HEK293 (cell line): ENCODE data around the gene TMCO1.

ENCODE experiments used
- CTCF ChIA-PET: fragments of 350-600 bp; formaldehyde crosslinking; extraction: SDS; loops from one replicate; lab custom pipeline; 2021; ENCODE audit warnings: antibody characterized with exemption; lab: Yijun Ruan, JAX
- POLR2A ChIA-PET: fragments of 300-600 bp; formaldehyde crosslinking; extraction: SDS; loops from one replicate; lab custom pipeline; 2020; ENCODE audit warnings: antibody characterized with exemption, inconsistent platforms; lab: Yijun Ruan, JAX
- H3K27ac ChIP-seq: fragments of 200-500 bp; sonication (Bioruptor generic); 2 replicates; pipeline ENCODE4 v1.5.1; 2014; ENCODE audit warnings: low read depth, low read length, control low read depth, inconsistent platforms; ENCODE audit errors: extremely low read depth
- H3K36me3 ChIP-seq, 2 experiments: fragments of 200-500 bp in 1 of 2; sonication (Bioruptor generic) in 1 of 2; 1 replicate in 1 of 2; 2 replicates in 1 of 2; pipeline ENCODE4 v1.5.1; 2014 to 2017; ENCODE audit warnings: inconsistent platforms in 2 of 2, low read length in 2 of 2; ENCODE audit not compliant: control insufficient read depth in 2 of 2, insufficient read depth in 1 of 2
- H3K4me1 ChIP-seq: fragments of 200-500 bp; sonication (Bioruptor generic); 2 replicates; pipeline ENCODE4 v1.5.1; 2014; ENCODE audit warnings: mild to moderate bottlenecking, low read length, inconsistent platforms; ENCODE audit not compliant: control insufficient read depth, insufficient read depth
- H3K4me3 ChIP-seq: 2 replicates; pipeline ENCODE4 v1.5.1; 2011; ENCODE audit warnings: low read depth, mild to moderate bottlenecking, control low read depth, low read length, moderate library complexity
- H3K9me3 ChIP-seq: fragments of 200-500 bp; sonication (Bioruptor generic); 2 replicates; pipeline ENCODE4 v1.5.1; 2014; ENCODE audit warnings: low read depth, low read length, inconsistent platforms; ENCODE audit not compliant: control insufficient read depth, insufficient read depth
- BCL11A ChIP-seq: fragments of 450-650 bp; formaldehyde crosslinking; IDR thresholded peaks from 2 replicates; pipeline ENCODE4 v1.5.1; 2016; ENCODE audit warnings: low read depth, missing biosample characterization, missing genetic modification characterization
- BCL6B ChIP-seq: fragments of 450-650 bp; formaldehyde crosslinking; IDR thresholded peaks from 2 replicates; pipeline ENCODE4 v1.5.1; 2017; ENCODE audit warnings: missing biosample characterization, missing genetic modification characterization
- GLI4 ChIP-seq: fragments of 450-650 bp; formaldehyde crosslinking; IDR thresholded peaks from 2 replicates; pipeline ENCODE4 v1.5.1; 2016; ENCODE audit warnings: missing biosample characterization, missing genetic modification characterization
- HOXA7 ChIP-seq: sonication (generic); formaldehyde crosslinking; IDR thresholded peaks from 2 replicates; pipeline ENCODE4 v1.8.1; 2022; ENCODE audit warnings: missing genetic modification reagents, borderline replicate concordance
- KLF8 ChIP-seq: fragments of 450-650 bp; formaldehyde crosslinking; IDR thresholded peaks from 2 replicates; pipeline ENCODE4 v1.5.1; 2016; ENCODE audit warnings: missing biosample characterization, missing genetic modification characterization
- TCF7L2 ChIP-seq: IDR thresholded peaks from 2 replicates; pipeline ENCODE4 v1.6.1; 2011; ENCODE audit warnings: low read depth, mild to moderate bottlenecking, inconsistent platforms, low read length, moderate library complexity, borderline replicate concordance
- ZBTB8A ChIP-seq: fragments of 450-650 bp; formaldehyde crosslinking; IDR thresholded peaks from 2 replicates; pipeline ENCODE4 v1.5.1; 2016; ENCODE audit warnings: missing biosample characterization, missing genetic modification characterization
- ZNF132 ChIP-seq: fragments of 450-650 bp; formaldehyde crosslinking; IDR thresholded peaks from 2 replicates; pipeline ENCODE4 v1.5.1; 2017; ENCODE audit warnings: missing biosample characterization, missing genetic modification characterization, borderline replicate concordance
- ZNF133 ChIP-seq: fragments of 450-650 bp; formaldehyde crosslinking; IDR thresholded peaks from 2 replicates; pipeline ENCODE4 v1.5.1; 2016; ENCODE audit warnings: missing biosample characterization, missing genetic modification characterization
- ZNF140 ChIP-seq: fragments of 450-650 bp; formaldehyde crosslinking; IDR thresholded peaks from 2 replicates; pipeline ENCODE4 v1.5.1; 2016; ENCODE audit warnings: missing biosample characterization, missing genetic modification characterization
- ZNF174 ChIP-seq: fragments of 450-650 bp; formaldehyde crosslinking; IDR thresholded peaks from 2 replicates; pipeline ENCODE4 v1.5.0; 2017; ENCODE audit warnings: missing biosample characterization, mild to moderate bottlenecking, missing genetic modification characterization
- ZNF24 ChIP-seq: fragments of 450-650 bp; formaldehyde crosslinking; IDR thresholded peaks from 2 replicates; pipeline ENCODE4 v1.5.1; 2016; ENCODE audit warnings: missing biosample characterization, missing genetic modification characterization
- ZNF248 ChIP-seq: fragments of 450-650 bp; formaldehyde crosslinking; IDR thresholded peaks from 2 replicates; pipeline ENCODE4 v1.5.1; 2017; ENCODE audit warnings: missing biosample characterization, missing genetic modification characterization
- ZNF292 ChIP-seq: fragments of 450-650 bp; formaldehyde crosslinking; IDR thresholded peaks from 2 replicates; pipeline ENCODE4 v1.5.1; 2016; ENCODE audit warnings: low read depth, missing biosample characterization, missing genetic modification characterization, borderline replicate concordance
- ZNF311 ChIP-seq: fragments of 450-650 bp; formaldehyde crosslinking; IDR thresholded peaks from 2 replicates; pipeline ENCODE4 v1.5.1; 2017; ENCODE audit warnings: missing biosample characterization, missing genetic modification characterization, borderline replicate concordance
- ZNF335 ChIP-seq: fragments of 450-650 bp; formaldehyde crosslinking; conservative IDR thresholded peaks from 2 replicates; pipeline ENCODE4 v1.5.1; 2016; ENCODE audit warnings: missing biosample characterization, missing genetic modification characterization
- ZNF362 ChIP-seq: fragments of 450-650 bp; formaldehyde crosslinking; IDR thresholded peaks from 2 replicates; pipeline ENCODE4 v1.5.1; 2016; ENCODE audit warnings: missing biosample characterization, missing genetic modification characterization
- ZNF548 ChIP-seq: fragments of 450-650 bp; formaldehyde crosslinking; IDR thresholded peaks from 2 replicates; pipeline ENCODE4 v1.5.1; 2016; ENCODE audit warnings: missing biosample characterization, missing genetic modification characterization
- ZNF580 ChIP-seq: fragments of 450-650 bp; formaldehyde crosslinking; IDR thresholded peaks from 2 replicates; pipeline ENCODE4 v1.5.1; 2016; ENCODE audit warnings: missing biosample characterization, missing genetic modification characterization
- ZNF621 ChIP-seq: fragments of 450-650 bp; formaldehyde crosslinking; IDR thresholded peaks from 2 replicates; pipeline ENCODE4 v1.5.1; 2017; ENCODE audit warnings: missing biosample characterization, missing genetic modification characterization
- ZNF626 ChIP-seq: fragments of 450-650 bp; sonication (Bioruptor Pico); formaldehyde crosslinking; IDR thresholded peaks from 2 replicates; pipeline ENCODE4 v1.5.1; 2018; ENCODE audit warnings: missing biosample characterization, missing genetic modification characterization, inconsistent platforms
- ZNF791 ChIP-seq: fragments of 450-650 bp; formaldehyde crosslinking; IDR thresholded peaks from 2 replicates; pipeline ENCODE4 v1.5.1; 2016; ENCODE audit warnings: missing biosample characterization, missing genetic modification characterization
- ZNF792 ChIP-seq: fragments of 450-650 bp; formaldehyde crosslinking; IDR thresholded peaks from 2 replicates; pipeline ENCODE4 v1.5.1; 2016; ENCODE audit warnings: missing biosample characterization, missing genetic modification characterization
- ZXDB ChIP-seq: fragments of 450-650 bp; formaldehyde crosslinking; IDR thresholded peaks from 2 replicates; pipeline ENCODE4 v1.5.1; 2016; ENCODE audit warnings: missing biosample characterization, missing genetic modification characterization
- TF ChIP-seq, protein P1 (sequence below): fragments of 450-650 bp; formaldehyde crosslinking; IDR thresholded peaks from 2 replicates; pipeline ENCODE4 v1.5.1; 2016; ENCODE audit warnings: missing biosample characterization, missing genetic modification characterization
- TF ChIP-seq, protein P2 (sequence below): fragments of 450-650 bp; formaldehyde crosslinking; IDR thresholded peaks from 2 replicates; pipeline ENCODE4 v1.5.0; 2017; ENCODE audit warnings: missing biosample characterization, missing genetic modification characterization, borderline replicate concordance
- TF ChIP-seq, protein P3 (sequence below): fragments of 450-650 bp; formaldehyde crosslinking; IDR thresholded peaks from 2 replicates; pipeline ENCODE4 v1.5.1; 2017; ENCODE audit warnings: missing biosample characterization, mild to moderate bottlenecking, missing genetic modification characterization, moderate library complexity
- TF ChIP-seq, protein P4 (sequence below): fragments of 450-650 bp; formaldehyde crosslinking; IDR thresholded peaks from 2 replicates; pipeline ENCODE4; 2016; ENCODE audit warnings: missing biosample characterization, missing genetic modification characterization

The TMCO1 gene

GRCh38 chr1:165695031-165695430, 73.6 kb downstream of the TMCO1 start:
- H3K4me3 ChIP-seq = no peak overlapping the region
- TF ChIP-seq GLI4 (tag by site-specific recombination) (no peak), ZNF248 (no peak), ZNF174 (no peak), ZNF791 (tag by site-specific recombination) (no peak), ZBTB8A (no peak), ZNF311 (tag by site-specific recombination) (no peak), ZNF626 (tag by site-specific recombination) (no peak), ZNF140 (no peak), ZXDB (tag by site-specific recombination) (no peak), ZNF133 (no peak), ZNF621 (tag by site-specific recombination) (no peak)
- TF ChIP-seq, protein P1, sequence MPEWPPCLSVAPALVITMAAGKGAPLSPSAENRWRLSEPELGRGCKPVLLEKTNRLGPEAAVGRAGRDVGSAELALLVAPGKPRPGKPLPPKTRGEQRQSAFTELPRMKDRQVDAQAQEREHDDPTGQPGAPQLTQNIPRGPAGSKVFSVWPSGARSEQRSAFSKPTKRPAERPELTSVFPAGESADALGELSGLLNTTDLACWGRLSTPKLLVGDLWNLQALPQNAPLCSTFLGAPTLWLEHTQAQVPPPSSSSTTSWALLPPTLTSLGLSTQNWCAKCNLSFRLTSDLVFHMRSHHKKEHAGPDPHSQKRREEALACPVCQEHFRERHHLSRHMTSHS (tag by site-specific recombination) = no peak
- TF ChIP-seq, protein P2, sequence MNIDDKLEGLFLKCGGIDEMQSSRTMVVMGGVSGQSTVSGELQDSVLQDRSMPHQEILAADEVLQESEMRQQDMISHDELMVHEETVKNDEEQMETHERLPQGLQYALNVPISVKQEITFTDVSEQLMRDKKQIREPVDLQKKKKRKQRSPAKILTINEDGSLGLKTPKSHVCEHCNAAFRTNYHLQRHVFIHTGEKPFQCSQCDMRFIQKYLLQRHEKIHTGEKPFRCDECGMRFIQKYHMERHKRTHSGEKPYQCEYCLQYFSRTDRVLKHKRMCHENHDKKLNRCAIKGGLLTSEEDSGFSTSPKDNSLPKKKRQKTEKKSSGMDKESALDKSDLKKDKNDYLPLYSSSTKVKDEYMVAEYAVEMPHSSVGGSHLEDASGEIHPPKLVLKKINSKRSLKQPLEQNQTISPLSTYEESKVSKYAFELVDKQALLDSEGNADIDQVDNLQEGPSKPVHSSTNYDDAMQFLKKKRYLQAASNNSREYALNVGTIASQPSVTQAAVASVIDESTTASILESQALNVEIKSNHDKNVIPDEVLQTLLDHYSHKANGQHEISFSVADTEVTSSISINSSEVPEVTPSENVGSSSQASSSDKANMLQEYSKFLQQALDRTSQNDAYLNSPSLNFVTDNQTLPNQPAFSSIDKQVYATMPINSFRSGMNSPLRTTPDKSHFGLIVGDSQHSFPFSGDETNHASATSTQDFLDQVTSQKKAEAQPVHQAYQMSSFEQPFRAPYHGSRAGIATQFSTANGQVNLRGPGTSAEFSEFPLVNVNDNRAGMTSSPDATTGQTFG (tag by site-specific recombination) = no peak
- no peaks in the 10 kb centered on the region for H3K9me3 ChIP-seq
- peaks cover 6 to 18% of the 10 kb centered on the region in 2 experiments; a peak in 2 of 3 replicates for H3K36me3 ChIP-seq
- CTCF ChIA-PET = interaction anchor here (0.7 kb wide), 1 partner anchor 8 kb away, joined by 11 read pairs; no protein-coding TSS in a partner anchor
- POLR2A ChIA-PET = interaction anchor here (0.7 kb wide), 1 partner anchor 254 kb away, joined by 3 read pairs; no protein-coding TSS in a partner anchor
- H3K4me1 ChIP-seq = peaks cover 5% of the 10 kb centered on the region; the same call in 1 of the 2 replicates
- H3K27ac ChIP-seq = no peak overlapping the region

- no peak overlapping the region for H3K27ac ChIP-seq
- peaks cover 19 to 53% of the 10 kb centered on the region in 2 experiments; a peak in 2 of 3 replicates for H3K36me3 ChIP-seq
- no peaks in the 10 kb centered on the region for H3K4me1 ChIP-seq
- H3K4me3 ChIP-seq = no peak overlapping the region
- ChIA-PET CTCF (interaction anchor here (0.7 kb wide), 2 partner anchors 9 to 42 kb away, joined by 3 read pairs; no protein-coding TSS in a partner anchor), POLR2A (interaction anchor here (1.7 kb wide), 1 partner anchor 10 kb away, joined by 4 read pairs; the partner anchor contains the start of gene ALDH9A1)
- H3K9me3 ChIP-seq = no peaks in the 10 kb centered on the region
- TF ChIP-seq ZNF580 = no peak
- no peak for TF ChIP-seq ZNF621 (tag by site-specific recombination)
- no peak for TF ChIP-seq ZNF362 (tag by site-specific recombination)
- no peak for TF ChIP-seq ZNF132 (tag by site-specific recombination)
- TF ChIP-seq ZNF292 (tag by site-specific recombination) = no peak
- TF ChIP-seq ZNF335 (tag by site-specific recombination) = no peak
- TF ChIP-seq BCL11A (tag by site-specific recombination) = no peak
- TF ChIP-seq, protein P3, sequence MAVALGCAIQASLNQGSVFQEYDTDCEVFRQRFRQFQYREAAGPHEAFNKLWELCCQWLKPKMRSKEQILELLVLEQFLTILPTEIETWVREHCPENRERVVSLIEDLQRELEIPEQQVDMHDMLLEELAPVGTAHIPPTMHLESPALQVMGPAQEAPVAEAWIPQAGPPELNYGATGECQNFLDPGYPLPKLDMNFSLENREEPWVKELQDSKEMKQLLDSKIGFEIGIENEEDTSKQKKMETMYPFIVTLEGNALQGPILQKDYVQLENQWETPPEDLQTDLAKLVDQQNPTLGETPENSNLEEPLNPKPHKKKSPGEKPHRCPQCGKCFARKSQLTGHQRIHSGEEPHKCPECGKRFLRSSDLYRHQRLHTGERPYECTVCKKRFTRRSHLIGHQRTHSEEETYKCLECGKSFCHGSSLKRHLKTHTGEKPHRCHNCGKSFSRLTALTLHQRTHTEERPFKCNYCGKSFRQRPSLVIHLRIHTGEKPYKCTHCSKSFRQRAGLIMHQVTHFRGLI = no peak
- TF ChIP-seq ZNF792 (tag by site-specific recombination) = no peak
- TF ChIP-seq ZNF548 (tag by site-specific recombination) = no peak
- TF ChIP-seq BCL6B (tag by site-specific recombination) = no peak
- no peak for TF ChIP-seq ZNF24 (tag by site-specific recombination)
- no peak for TF ChIP-seq HOXA7 (CRISPR knock-in tag)
- no peak for TF ChIP-seq KLF8
- TF ChIP-seq, protein P4, sequence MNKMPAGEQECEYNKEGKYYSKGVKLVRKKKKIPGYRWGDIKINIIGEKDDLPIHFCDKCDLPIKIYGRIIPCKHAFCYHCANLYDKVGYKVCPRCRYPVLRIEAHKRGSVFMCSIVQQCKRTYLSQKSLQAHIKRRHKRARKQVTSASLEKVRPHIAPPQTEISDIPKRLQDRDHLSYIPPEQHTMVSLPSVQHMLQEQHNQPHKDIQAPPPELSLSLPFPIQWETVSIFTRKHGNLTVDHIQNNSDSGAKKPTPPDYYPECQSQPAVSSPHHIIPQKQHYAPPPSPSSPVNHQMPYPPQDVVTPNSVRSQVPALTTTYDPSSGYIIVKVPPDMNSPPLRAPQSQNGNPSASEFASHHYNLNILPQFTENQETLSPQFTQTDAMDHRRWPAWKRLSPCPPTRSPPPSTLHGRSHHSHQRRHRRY (tag by site-specific recombination) = no peak
- no peak for TF ChIP-seq TCF7L2
Measured at GRCh38 chr1:165688046-165688445, 80.6 kb downstream of the TMCO1 start.
